ENCODE results near the gene BCOR. TPM values are rescaled to one million over a fixed set of nuclear protein-coding genes. Genes with fewer than 3 reads are reported as not detected.
A peak's percentile ranks its signal among the peaks of the same experiment; 100 is the strongest.

Gene BCOR
- total RNA-seq, 6 experiments from 2014 or later, result 15.0 to 20.3 (median 18.3) TPM

- DNase-seq, result no peak
- peak overlapping the region; percentile 54; the same call in 1 of the 2 replicates for H3K27ac Mint-ChIP-seq
- H3K9me3 Mint-ChIP-seq, result no peaks in the 10 kb centered on the region
- peaks cover 4% of the 10 kb centered on the region; the same call in 1 of the 2 replicates for H3K27me3 Mint-ChIP-seq (ENCODE audit: insufficient read depth)
- no peak for TF ChIP-seq CTCF (IDR thresholded peaks at IDR 0.05)
- H3K36me3 Mint-ChIP-seq (ENCODE audit: low read depth), result no peaks in the 10 kb centered on the region
- peaks cover 61% of the 10 kb centered on the region for H3K4me1 Mint-ChIP-seq (ENCODE audit: low read depth)
- H3K4me3 Mint-ChIP-seq, result no peak overlapping the region
Observed at GRCh38 chrX:40086569-40087335, 11.0 kb downstream of the BCOR start.

- Mint-ChIP-seq H3K9me3 (no peaks in the 10 kb centered on the region), H3K4me1 (ENCODE audit: low read depth) (peaks cover 54% of the 10 kb centered on the region), H3K27me3 (ENCODE audit: insufficient read depth) (peaks cover 4% of the 10 kb centered on the region; the same call in 1 of the 2 replicates), H3K4me3 (peak overlapping the region; percentile 67; the same call in 1 of the 2 replicates), H3K36me3 (ENCODE audit: low read depth) (no peaks in the 10 kb centered on the region), H3K27ac (peak overlapping the region; percentile 65; the same call in 1 of the 2 replicates)
- DNase-seq, result no peak
- no peak for TF ChIP-seq CTCF (IDR thresholded peaks at IDR 0.05)
Observed at GRCh38 chrX:40085714-40086113, 12.0 kb downstream of the BCOR start.

GRCh38 chrX:40085102-40085551 lies 12.6 kb downstream of the BCOR start:
- peak overlapping the region; percentile 65 for H3K27ac Mint-ChIP-seq
- peaks cover 4% of the 10 kb centered on the region; the same call in 1 of the 2 replicates for H3K27me3 Mint-ChIP-seq (ENCODE audit: insufficient read depth)
- no peaks in the 10 kb centered on the region for H3K36me3 Mint-ChIP-seq (ENCODE audit: low read depth)
- no peak for TF ChIP-seq CTCF (IDR thresholded peaks at IDR 0.05)
- H3K4me1 Mint-ChIP-seq (ENCODE audit: low read depth), result peaks cover 53% of the 10 kb centered on the region
- DNase-seq, result peak; percentile 79
- H3K9me3 Mint-ChIP-seq, result no peaks in the 10 kb centered on the region
- peak overlapping the region; percentile 67 for H3K4me3 Mint-ChIP-seq

- H3K4me1 Mint-ChIP-seq (ENCODE audit: low read depth), result peaks cover 52% of the 10 kb centered on the region
- no peak for DNase-seq
- H3K4me3 Mint-ChIP-seq, result peak overlapping the region; percentile 67
- peak overlapping the region; percentile 65 for H3K27ac Mint-ChIP-seq
- TF ChIP-seq CTCF (IDR thresholded peaks at IDR 0.05), result no peak
- H3K27me3 Mint-ChIP-seq (ENCODE audit: insufficient read depth), result peaks cover 4% of the 10 kb centered on the region; the same call in 1 of the 2 replicates
- no peaks in the 10 kb centered on the region for H3K9me3 Mint-ChIP-seq
- no peaks in the 10 kb centered on the region for H3K36me3 Mint-ChIP-seq (ENCODE audit: low read depth)
Observed at GRCh38 chrX:40084471-40085101, 13.2 kb downstream of the BCOR start.

- TF ChIP-seq CTCF (IDR thresholded peaks at IDR 0.05), result no peak
- Mint-ChIP-seq H3K27me3 (ENCODE audit: insufficient read depth) (peaks cover 4% of the 10 kb centered on the region), H3K4me1 (ENCODE audit: low read depth) (peaks cover 48% of the 10 kb centered on the region)
Observed at GRCh38 chrX:40083979-40084359, 13.8 kb downstream of the BCOR start.

More at GRCh38 chrX:40083979-40084359, 13.8 kb downstream of the BCOR start:
- DNase-seq, result no peak
- Mint-ChIP-seq H3K36me3 (ENCODE audit: low read depth) (no peaks in the 10 kb centered on the region), H3K27ac (no peak overlapping the region), H3K9me3 (no peaks in the 10 kb centered on the region), H3K4me3 (peak overlapping the region; percentile 67)

Data from HFFc6 (cell line).